VCaP (cell line): Measurements from ENCODE around the gene CPM.

Source experiments
- H3K27ac ChIP-seq: fragments of 450-650 bp; 2 replicates; pipeline ENCODE4 v1.5.1; 2017
- CTCF ChIP-seq: fragments of 450-650 bp; conservative IDR thresholded peaks from 2 replicates; pipeline ENCODE4 v1.5.1; 2017; ENCODE audit warnings: mild to moderate bottlenecking, moderate library complexity

CPM gene

GRCh38 chr12:68804657-68805591 lies 128.0 kb downstream of the CPM start:
- no peak for TF ChIP-seq CTCF
- H3K27ac ChIP-seq, result no peak overlapping the region

- TF ChIP-seq CTCF, result no peak
- no peak overlapping the region for H3K27ac ChIP-seq
Measured at GRCh38 chr12:68803948-68804656, 128.9 kb downstream of the CPM start.

- H3K27ac ChIP-seq, result peak overlapping the region; percentile 58; the same call in 1 of the 2 replicates
Measured at GRCh38 chr12:68802911-68803651, 129.9 kb downstream of the CPM start.

- peak overlapping the region; percentile 58 for H3K27ac ChIP-seq
Measured at GRCh38 chr12:68802372-68802745, 130.6 kb downstream of the CPM start.
